HG03196 (cell line): ENCODE results near the gene LPP.

ENCODE experiments used
- ATAC-seq: cut with Tn5 transposase; IDR thresholded peaks from one replicate; pipeline ENCODE4 v1.9.1; 2021; ENCODE audit not compliant: unreplicated experiment

Gene LPP

DNA sequence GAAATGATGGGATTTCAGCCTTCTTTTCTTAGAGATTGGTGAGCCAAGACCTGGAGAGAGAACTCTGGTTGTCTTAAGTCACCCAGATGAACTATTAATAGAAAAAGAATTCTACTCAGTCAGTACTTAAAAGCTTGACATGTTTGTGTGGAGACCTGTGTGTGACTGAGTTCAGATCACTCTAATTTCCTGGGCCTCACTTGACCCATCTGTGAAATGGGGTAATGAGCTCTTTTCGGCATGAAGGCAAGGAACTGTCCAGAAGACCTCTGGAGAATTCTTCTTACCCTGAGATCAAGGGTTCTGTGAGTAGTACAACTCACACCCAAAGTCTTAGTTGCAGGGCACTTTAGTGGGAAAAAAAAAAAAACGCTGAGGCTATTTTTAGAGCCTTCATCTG, 92.9 kb downstream of the LPP start:
- no peak for ATAC-seq

DNA sequence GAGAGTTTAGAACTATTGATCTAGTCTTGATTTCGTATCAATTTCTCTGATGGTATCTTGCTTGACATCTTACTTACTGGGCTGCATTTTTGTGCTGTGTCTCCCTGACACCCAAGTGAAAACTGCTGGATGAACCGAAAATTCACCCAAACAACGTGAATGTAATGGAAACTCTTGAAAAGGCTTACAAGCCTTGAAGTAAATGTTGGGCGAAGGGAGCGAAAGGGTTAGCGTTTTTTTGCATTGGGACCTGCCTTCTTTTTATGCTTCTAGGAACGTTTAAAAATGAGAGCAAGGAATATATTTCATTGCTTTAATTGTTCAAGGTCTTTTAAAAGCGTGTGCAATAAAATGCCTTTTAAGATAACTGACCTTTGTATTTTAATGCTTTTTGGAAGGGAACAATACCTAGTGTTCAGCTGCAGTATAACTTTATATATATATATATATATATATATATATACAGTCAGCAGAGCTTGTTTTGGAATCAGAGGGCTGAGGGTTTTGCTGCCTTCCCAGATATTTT, 94.1 kb downstream of the LPP start:
- ATAC-seq: no peak

DNA sequence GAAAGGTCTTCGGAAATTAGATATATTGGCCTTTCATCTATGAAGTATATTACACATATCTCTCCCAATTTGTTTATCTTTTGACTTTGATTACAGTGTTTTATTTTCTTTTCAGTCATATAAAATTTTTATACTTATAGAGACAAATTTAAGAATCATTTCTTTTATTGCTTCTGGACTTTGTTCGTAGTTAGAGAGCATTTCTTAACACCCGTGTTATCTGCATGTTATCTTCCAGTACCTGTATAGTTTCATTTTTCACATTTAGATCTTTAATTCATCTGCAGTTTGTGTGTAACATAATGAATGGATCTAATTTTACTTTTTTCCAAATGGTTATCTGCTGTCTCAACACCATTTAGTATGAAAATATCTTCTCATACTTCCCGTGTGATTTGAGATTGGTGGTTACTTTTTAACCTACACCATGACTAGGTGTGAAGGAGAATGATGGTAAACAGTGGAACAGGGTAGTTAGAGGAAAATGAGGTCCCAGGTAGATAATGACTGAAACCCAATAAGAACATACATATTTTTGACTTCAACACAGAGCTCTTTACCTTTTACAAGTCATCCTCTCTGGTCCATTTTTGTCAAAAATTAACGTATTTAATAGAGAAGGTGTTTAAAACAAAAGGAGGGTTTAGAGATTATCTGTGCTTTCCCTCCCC, 99.3 kb downstream of the LPP start:
- no peak for ATAC-seq

DNA sequence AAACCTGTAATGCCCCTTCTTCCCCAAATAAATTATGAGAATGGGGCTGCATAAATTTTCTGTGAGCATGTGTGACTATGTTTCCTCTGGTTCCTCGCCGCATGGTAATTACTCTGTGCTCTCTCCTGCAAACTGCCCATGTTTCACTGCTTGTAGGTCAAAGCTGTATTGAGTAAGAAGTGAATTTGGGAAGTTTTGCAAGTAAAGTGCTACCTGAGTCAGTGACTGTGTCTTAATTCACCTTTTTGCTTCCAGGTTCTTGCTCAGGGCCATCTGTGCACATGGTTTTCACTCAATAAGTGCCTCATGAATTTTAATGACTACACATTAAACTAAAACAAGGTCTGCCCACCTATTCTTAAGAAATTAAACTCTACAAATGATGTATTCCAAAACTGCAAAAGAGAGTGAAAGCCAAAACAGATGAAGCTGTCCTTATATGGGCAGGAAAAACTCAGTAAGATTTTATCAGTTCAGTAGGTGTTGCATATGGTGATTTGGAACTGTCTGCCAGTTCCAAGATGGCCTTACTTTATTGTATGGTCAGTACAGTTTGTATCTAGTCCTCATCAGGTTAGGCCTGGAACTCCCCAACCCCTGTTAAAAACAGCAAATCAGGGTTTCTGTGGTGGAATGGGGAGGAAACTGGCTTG, 100.0 kb downstream of the LPP start:
- ATAC-seq: no peak

DNA sequence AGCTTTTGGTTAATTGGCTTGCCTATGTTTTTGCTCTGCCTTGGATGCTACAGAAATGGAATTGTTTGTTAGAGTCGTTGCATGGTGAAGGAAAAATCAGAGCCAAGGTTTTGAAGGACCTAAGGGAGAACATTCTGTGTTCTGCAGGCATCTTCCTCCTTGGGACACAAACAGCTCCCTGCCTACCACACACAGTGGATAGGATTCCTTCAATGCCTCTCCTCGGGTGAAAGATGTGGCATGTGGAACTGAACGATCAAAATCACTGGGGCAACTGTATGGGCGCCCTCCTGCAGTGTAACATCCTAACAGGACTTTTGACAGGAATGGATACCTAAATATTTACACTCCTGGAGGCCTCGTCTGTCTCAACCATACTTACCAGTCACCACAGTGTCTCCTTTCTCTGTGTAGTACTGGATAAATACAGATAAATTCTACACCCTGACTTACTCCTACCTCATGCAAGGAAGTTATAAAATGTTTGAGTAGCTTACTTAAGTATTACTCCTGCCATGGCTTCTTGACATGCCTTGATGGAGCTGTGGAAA, 100.6 kb downstream of the LPP start:
- no peak for ATAC-seq

DNA sequence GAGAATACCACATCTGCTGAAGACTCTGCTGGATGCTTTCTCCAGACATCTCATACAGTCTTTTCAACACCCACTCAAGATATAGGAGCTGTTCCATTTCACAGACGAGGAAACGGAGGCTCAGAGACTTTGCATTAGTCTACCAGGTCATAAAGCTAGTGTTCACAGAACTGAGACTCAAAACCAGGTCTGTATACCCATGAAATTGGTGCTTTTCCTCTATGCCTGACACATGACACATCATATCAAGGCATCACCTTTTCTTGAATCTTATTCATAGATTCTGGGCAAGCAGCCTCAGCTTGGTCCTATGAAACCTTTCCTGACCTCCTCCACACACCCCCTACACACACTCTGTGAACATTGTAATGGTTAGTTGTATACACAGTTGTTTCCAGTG, 101.2 kb downstream of the LPP start:
- no peak for ATAC-seq

DNA sequence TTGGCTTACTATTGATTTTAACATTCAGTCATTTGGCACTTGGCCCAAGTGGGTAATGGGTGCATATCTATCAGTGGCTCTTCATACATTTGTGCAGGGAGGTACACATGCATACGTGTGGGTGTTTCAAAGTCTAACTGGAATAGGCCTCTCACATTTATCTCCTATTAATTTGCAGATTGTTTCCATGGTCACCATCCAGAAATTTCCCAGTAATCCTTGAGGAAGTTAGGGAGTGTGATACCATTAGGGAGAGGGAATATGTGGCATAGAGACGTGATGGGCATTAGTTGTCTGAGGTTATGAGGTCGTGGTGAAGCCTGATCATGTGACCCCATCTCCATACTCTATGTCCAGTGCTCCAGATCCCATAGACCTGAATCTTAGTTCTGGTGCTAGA, 102.8 kb downstream of the LPP start:
- ATAC-seq: no peak

DNA sequence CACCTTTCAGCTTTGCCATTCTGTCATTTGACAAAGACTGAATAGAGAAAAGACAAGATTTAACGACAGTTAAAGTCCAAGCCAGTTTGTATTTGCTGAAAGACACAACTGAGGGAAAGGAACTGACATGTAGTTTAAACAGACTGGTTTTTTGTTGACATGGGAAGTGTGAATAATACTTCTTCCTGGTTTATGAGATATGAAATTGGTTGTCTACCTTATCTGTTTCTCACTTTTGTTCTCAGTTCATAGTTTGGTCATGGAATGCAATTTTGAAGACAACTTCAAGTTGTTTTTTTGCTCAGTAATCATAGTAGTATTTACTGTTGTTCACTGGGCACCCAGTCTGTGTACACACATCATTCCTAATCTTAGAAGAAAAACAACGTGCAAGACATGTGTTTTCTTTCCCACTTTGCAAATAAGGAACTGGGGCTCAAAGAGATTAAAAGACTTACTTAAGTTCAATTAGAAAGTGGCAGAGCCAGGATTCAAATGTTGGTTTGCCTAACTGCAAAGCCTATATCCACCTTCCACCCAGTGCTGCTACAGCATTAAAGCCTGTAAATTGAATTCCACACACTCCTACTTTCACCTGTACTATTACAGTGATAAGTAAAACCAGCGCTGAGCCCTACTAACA, 103.5 kb downstream of the LPP start:
- no peak for ATAC-seq

GRCh38 chr3:188259191-188259590, 105.2 kb downstream of the LPP start:
- ATAC-seq: no peak

DNA sequence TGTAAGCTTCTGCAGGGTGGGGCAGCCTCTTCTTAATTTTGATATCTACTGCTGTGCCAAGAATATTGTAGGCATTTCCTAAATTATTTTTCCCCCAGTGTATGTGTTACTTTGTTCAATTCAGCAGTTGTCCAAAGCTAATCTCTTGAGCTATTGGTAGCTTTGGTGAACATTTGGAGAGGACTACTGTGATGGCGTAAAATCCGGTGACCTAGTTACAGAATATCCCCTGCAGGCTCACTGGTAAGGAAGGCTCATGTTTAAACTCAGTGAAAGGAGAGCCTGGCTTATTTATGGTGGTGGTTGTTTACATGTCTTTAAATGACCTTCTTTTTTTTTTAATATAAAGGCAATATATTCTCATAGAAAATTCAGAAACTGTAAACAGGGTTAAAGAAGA, 105.6 kb downstream of the LPP start:
- no peak for ATAC-seq

DNA sequence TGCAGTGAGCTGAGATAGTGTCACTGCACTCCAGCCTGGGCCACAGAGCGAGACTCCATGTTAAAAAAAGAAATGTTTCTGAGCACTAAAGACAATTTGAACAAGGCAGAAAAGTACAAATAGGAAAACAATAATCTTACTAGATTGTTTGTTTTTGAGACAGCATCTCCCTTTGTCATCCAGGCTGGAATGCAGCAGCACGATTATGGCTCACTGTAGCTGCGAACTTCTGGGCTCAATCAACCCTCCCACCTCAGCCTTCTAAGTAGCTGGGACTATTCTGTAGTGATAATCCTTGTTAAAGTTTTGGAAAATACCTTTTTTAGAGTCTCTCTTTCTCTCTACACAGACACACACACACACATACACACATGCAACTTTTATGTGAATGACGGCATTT, 107.1 kb downstream of the LPP start:
- ATAC-seq: no peak

- no peak for ATAC-seq
Observed at GRCh38 chr3:188262488-188262887, 108.5 kb downstream of the LPP start.

DNA sequence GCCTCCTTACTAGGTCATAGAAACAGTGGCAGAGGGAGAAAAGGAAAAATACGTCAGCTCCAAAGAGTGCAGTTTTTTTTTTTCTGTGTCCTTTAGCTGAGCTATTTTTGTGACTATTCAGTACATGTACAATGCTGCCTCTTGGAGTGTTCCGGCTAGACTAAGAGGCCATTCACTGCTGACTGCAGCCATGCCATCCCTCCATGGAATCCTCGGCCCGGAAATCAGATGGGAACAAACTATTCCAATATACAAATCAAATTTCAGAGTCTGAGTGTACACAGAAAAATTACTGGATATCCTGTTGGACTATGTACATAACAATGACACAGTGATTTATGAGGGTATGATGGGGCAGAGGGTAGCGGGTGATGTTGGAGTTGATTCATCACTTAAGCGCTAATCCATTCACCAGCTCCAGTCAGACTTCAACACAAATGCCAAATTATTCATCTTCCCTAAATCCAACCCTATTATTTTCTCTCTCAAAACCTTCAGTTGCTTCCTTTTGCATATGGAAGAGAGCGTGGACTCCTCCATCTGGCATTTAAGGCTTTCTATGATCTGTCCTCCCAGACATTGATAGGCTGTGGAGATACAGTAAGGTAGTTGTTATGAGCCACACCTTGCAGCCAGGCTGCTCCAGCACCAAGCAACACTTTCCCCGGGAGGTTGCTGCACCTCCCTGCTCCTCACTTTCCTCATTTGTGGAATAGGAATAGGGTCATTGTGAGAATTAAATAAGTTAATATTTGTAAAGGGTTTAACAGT, 109.1 kb downstream of the LPP start:
- no peak for ATAC-seq

DNA sequence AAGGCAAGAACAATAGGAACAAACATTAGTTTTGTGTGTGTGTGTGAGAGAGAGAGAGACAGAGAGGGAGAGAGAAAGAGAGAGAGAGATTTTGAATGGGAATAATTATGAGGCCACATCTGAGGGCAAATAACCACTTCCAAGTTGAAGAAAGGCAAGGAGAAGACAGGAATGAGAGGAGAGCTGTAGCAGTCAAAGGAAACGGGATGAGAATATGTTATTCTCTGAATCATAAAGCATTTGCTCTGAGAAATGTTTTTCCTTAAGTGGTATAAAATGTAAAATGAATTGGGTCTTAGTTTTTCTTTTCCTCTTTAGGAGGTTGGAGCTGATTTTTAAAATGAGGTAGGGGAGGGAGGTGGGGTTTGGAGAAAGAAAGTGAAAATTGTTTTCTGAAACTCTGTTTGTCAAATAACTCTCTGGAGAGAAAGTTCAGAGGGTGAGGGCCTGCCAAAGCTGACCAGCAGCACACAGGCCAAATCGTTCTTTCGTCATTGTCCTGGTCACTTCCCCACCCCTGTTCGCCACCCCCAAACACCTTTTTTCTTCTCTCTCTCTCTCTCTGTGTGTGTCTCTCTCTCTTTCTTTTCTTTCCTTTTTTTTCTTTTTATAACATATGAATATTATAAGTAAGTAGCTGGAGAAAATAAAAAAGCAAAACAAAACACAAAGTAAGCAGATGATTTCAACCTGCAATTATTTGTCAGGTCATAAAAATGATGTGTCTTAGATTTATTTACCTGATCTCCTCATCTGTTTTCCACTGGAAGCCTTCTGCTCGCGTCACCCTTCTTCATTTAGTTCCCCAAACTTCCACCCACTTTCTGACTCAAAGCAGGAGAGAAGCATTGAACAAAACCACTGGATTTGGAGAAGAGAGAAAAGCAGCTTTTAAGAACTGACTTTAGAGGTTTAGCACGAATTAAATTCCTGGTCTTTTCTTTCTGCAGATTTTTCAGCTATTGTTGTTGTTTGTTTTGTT, 110.6 kb downstream of the LPP start:
- ATAC-seq: no peak

- no peak for ATAC-seq
Observed at GRCh38 chr3:188266562-188267274, 112.8 kb downstream of the LPP start.

GRCh38 chr3:188267790-188268335, 113.9 kb downstream of the LPP start:
- ATAC-seq: no peak

DNA sequence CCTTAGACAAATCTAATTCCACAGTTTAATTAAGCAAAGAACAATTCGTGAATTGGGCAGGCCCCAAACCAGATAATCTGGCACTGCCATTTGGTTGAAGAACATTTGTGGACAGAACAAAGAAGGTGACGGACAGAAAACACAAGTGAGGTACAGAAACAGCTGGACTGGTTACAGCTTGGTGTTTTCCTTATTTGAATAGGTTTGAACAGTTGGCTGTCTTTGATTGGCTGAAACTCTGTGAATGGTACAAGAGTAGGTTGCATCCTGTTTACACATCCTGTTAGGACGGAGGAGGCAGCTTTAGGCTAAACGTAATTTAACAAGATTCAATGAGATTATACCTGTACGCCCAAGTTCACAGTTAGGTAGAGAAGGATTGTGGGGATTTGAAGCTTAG, 114.4 kb downstream of the LPP start:
- ATAC-seq: no peak

- ATAC-seq: no peak
Observed at GRCh38 chr3:188269040-188269439, 115.1 kb downstream of the LPP start.

DNA sequence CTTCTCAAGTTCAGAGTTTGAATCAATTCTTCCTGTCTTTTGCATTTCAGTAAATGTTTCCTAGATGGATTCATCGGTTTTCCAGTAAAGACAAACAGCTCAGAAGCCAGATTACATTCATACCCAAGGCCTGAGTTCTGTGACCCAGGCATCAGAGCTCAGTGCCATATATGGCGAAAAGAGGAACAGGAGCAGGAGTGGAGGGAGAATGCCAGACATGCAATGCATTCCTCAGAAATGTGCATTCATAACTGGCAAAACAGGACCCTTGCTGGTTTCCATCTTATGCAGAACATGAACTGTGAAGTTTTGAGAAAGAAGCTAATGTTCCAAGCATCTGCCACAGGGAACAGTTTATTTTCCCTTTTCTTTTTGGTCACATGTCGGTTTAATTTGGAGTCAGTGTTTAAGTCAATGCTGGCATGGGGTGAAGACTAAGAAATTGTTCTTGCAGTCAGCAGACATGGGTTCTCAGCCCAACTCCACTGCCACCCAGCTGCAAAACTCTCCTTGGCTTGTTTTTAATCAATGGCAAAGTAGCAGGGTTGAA, 116.5 kb downstream of the LPP start:
- ATAC-seq: no peak
